GM19351 (cell line): ENCODE data around the gene USP15.

Source experiments
- ATAC-seq: cut with Tn5 transposase; IDR thresholded peaks from one replicate; pipeline ENCODE4 v1.9.1; 2021; ENCODE audit warnings: mild to moderate bottlenecking, moderate library complexity; ENCODE audit not compliant: unreplicated experiment

The USP15 gene

DNA sequence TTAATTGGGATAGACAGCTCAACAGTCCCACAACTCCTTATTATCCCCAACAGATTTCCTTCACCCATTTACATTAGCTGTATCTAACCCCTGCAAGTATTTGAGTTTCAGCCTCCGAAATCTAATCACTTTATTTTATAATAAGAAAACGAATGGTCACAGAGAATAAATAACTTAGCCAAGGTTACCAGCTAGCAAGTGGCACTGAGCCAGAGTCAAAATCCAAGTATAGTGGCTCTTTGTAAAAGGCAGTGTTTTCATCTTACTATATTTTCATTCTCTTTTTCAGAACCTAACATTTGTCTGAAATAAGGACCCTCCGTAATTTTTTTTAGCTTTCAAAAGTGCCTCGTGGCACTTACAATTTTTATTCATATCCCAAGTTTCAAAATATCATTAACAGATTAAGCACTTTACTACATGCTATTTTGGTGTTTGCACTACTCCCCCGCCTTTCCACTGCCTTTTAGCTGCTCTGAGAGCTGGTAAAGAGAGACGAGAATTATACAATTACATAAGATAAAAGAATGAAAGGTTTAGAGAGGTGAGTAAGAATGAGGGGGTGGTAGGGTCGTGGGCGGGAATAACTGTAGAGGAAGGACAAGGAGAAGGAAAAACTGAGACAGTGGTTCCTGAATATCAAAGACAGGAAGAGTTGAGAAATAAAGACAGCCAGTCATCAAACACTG is 3.7 kb upstream of the USP15 start:
- ATAC-seq = no peak

DNA sequence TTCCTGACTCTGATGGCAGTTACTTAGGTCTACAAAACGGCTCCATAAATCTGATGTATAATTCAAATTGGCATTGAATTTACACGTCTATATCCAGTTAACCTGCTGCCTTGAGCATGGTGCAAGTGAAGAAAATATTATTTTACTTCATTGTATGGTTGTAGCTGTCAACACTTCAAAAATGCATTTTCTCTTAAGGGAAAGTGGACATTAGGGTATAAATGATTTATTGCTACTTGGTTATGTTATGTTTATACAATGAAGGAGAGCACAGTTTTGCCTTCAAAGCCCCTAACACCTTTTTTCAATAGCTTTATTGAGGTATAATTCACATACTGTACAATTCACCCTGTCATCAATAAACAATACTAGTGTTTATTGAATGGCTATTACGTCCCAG is 2.0 kb upstream of the USP15 start:
- ATAC-seq = no peak

DNA sequence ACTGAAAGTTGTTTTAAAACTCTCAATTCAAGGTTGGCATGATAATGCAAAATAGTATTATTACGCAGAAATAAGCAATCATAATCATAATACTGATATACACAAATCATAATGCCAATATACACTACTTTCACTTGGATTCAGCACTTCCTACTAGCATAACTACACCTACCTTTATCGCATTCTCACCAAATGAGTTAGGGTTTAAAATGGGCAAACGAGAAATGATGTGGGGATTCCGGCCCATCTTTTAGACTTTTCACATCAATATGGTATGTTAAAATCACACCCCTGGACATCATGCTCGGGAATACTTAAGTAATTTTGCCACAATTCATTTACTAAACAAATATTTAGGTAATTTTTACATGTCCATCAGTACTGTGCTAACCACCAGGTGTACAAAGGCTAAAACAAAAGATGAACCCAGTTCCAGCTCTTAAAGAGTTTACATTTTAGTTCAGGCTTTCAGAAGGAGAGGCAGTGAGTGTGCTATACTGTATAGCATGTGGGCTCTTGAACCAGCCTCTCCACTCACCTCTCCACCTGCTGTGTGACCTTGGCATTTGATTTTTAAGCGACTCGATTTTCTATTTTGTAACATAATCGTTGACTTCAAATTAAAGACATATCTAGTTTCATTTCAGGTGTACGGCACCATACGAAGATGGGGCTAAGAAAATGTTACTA is 1.1 kb upstream of the USP15 start:
- ATAC-seq = peak; percentile 15

DNA sequence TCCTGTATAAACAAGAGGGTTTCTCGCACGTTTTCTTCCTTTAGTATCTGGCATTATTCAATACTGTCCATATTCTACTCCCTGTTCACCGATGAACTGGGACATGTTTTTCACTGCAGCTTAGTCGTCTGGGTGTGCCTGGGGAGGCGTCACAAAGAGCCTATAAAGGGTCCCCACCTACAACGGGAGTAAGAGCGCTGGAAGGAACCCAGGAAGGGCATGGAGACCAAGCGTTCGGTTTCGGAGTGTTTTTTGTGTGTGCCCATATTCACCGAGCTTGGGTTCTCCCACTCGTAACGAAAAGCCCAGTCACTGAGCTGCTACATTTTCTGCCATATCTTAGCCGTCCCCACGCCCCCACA is 592 bp upstream of the USP15 start:
- peak; percentile 21 for ATAC-seq

DNA sequence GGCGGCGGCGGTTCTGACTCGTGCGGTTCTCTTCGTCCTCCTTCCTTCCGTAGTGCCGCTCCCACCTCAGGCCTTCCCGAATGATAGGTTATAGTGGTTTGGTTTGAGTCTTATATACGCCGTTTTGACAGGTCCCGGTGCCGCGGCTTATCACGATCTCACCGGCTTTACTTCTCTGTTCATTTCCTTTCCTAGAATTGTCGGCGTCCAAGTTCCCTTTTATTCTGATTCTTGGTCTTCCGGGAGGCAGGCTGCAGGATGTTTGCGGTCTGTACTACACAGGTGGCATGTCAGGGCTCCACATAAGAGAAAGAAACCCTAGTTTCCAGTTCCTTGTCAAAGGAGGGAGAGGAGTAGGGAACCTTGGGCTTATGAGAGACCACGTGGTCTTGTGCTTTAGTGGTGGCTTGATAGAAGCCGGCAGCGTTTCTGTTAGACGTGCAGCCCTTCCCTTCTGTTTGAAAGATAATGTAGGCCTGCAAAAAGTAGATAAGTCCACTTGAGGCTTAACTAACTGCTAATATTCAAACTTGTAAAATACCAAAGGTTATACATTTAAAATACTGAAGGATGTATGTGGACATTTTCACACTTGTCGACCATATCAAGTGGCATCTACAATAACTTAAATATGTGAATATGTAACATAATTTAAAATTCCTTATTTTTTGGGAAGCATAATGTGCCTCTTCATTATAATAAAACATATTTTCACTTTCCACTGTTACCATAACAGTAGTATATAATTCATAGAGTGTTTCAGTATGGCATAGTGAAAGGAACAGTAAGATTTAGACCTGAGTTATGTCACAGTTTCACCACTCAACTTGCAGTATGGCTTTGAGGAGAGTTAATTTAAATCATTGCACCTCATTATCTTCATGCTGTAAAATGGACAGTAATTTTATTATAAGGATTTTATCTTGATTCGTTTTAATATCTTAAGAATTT is 804 bp downstream of the USP15 start:
- peak; percentile 39 for ATAC-seq

DNA sequence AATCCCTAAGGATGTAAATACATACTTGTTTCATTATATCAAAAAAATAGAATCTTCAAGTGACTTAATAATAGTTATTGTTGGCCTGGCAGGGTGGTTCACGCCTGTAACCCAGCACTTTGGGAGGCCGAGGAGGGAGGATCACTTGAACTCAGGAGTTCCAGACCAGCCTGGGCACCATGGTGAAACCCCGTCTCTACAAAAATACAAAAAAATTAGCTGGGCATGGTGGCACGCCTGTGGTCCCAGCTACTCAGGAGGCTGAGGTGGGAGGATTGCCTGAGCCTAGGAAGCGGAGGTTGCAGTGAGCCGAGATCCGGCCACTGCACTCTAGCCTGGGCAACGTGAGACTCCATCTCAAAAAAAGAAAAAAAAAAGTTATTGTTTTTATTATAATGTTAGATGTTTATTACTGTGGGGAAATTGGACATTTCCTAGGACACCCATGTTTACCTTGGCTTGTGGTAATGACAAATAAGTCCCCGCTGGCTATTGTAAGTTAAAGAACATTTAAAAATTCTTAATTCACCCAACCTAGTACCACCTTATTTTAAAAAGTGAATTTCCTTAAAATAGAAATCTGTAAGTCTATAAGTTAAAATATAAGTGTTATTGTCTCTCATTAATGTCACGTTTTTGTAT is 1.8 kb downstream of the USP15 start:
- no peak for ATAC-seq

DNA sequence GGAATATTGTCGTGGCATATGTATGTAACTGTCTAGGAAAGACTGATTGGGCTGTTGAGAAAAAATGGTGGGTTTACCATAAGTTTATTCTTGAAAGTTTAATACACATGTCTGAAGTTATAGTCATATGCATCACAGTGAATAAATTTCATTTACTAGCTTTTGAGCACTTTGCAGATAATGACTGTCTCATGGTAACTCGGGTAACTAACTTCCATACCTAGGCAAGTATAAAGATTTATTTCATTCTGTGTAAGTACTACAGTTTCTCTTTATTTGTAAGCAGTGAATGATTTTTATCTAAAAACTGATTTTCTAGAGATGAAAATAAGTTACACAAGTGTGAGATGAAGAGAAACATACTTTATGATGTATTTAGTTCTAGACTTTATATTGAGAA is 3.0 kb downstream of the USP15 start:
- no peak for ATAC-seq

DNA sequence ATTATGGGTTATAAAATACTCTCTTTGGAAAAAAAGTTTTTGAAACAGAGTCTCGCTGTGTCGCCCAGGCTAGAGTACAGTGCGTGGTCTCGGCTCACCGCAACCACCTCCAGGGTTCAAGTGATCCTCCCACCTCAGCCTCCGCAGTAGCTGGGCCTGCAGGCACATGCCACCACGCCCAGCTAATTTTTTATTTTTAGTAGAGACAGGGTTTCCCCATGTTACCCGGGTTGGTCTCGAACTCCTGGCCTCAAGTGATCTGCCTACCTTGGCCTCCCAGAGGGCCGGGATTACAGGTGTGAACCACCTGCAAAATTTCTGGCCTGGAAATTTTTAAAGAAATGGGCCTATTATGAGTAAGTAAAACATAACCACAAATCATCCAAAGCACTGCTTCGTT is 3.8 kb downstream of the USP15 start:
- no peak for ATAC-seq

DNA sequence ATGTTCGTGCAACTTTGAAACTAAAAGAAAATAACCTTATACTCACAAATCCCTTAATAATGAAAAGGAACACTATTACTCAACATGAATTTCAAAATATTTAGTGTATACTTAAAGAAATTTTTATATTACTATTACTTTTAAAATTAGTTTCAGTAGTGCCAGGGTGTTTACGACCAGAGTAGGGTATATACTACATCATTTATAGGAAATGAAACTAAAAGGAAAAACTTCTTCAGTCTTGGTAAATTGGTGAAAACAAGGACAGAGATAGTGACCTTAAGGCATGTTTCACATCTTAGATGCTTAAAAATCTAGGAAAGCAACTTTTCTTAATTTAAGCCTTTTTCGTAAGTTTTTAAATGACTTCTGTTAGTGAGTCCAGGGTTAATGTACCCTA is 4.5 kb downstream of the USP15 start:
- ATAC-seq = no peak

DNA sequence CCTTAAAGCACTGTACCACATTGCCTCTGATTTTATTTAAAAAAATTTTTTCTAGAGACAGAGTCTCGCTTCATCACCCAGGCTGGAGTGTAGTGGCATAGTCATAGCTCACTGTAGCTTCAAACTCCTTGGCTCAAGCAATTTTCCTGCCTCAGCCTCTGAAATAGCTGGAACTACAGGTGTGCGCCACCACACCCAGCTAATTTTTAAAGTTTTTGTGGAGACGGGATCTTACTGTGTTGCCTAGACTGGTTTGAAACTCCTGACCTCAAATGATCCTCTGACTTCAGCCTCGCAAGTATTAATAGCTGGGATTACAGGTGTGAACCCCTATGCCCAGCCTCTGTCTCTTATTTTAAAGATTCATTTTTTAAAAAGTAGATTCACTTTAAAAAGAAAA is 5.3 kb downstream of the USP15 start:
- no peak for ATAC-seq

DNA sequence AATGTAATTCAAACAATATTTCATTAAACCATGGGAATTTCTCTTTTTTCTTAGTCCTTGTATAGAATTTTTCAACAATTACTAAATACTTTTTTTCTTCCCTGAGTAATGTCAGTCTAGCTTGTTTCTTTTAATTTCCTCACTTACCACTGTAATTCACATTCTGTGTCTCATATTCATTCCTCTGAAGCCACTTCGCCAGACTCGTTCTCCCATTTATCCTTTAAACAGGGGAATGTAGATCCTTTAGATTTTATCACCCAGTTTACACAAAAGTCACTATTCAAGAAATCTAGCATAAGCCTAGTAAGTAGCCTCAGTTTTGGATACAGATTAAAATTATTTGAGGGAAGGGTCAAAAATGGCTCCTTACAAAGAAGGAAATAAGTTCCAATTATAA is 6.8 kb downstream of the USP15 start:
- ATAC-seq = no peak

DNA sequence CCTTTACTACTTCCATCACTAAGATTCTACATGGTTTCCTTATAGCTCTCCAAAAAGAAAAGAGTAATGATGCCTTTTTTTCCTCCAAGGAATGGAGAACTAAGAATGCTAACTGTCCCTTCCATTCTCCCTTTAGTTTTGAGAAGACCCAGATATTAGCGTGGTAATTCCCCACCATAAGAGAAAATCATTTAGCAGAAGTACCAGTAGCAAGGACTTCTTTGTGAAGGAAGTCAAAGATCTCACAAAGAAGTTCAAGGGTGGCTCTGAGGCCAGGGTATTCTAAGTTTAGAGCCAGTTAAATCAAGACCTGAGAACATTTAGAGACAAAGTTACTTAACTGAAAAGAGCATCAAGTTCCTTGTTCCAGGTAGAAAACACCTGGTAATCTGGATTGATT is 7.3 kb downstream of the USP15 start:
- peak; percentile 41 for ATAC-seq

DNA sequence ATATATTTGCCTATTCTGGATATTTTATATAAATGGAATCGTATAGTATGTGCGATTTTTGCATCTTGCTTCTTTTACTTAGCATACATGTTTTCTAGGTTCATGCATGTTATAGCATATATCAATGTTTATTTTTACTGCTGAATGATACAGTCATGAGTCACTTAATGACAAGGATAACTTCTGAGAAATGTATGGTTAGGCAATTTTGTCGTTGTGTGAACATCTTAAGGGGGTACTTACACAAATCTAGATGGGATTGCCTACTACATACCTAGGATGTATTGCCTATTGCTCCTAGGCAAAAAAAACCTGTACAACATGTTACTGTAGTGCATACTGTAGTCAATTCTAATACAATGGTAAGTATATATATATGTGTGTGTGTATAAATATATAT is 8.8 kb downstream of the USP15 start:
- no peak for ATAC-seq

DNA sequence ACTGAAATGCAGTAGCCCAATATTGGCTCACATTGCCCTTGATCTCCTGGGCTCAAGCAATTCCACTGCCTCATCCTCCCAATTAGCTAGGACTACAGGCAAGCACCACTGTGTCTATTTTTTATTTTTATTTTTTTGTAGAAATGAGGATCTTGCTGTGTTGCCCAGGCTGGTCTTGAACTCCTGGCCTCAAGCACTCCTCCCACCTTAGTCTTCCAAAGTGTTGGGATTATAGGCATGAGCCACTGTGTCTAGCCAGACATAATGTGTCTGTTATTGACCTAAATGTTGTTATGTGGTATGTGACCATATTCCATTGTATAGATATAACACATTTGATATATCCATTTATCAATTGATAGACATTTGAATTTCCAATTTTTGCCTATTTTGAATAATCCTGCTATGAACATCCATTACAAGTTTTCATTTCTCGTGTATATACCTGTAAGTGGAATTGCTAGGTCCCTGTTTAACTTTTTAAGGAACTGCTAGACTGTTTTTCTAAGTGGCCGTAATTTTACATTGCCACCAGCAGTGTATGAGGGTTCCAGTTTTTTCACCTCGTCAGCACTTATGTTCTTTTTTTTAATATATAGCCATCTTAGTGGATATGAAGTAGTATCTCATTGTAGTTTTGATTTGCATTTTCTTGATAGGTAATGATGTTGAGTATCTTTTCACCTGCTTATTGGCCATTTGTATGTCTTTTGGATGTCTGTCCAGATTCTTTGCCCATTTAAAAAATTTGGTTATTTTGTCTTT is 9.4 kb downstream of the USP15 start:
- ATAC-seq = no peak

DNA sequence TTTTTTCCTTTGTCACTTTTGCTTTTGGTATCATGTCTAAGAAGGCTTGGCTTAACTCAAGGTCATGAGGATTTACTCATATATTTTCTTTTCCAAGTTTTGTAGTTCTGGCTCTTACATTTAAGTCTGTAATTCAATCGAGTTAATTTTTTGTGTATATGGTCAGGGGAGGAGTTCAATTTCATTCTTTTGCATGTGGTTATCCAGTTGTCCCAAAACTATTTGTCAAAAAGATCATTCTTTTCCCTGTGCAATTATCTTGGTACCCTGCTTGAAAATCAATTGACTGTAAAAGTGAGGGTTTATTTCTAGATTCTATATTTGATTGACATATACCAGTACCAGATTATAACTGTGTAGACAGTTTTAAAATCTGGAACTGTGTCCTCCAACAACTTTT is 10.2 kb downstream of the USP15 start:
- ATAC-seq = no peak

DNA sequence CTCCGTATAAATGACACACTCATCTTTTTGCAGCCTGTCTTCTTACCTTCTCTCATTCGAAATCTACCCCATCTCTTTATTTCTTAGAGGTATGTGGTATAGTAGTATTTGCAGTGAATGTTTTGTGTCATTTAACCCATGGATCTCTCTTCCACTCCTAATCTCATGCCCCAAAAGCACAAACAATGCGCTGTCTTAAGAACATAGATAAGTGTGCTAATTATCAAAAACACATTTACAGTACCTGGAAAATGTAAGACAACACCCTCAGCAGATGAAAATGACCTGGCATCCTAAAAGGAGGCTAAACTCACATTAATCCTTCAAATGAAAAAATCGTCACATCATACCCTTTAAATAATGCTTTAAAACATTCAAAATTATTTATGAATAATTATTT is 10.7 kb downstream of the USP15 start:
- ATAC-seq = no peak

DNA sequence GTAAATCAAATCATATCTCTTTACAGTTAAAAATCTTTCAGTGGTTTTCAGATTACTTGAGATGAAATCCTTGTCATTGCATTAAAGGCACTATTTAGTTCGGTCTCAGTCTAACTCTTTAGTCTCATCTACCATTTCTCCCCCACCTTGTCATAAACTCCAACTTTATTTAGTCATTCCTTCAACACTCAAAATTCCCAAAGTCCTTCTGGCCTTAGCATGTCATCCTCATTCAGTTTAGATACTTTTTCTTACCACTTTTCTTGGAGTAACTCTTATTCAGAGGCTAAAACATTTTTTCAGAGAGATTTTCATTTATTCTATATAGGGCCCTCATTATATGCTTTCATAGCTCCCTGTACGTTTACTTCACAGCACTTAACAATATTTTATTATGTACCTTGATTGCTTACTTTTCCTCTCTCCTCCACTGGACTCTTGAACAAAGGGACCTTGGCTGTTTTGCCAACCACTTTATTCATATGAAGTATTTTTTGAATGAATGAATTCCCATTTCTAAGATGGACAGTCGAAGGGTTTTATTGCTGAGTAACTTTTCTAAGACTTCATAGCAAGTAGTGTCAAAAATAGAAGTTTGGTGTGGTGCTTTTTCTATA is 12.8 kb downstream of the USP15 start:
- no peak for ATAC-seq

DNA sequence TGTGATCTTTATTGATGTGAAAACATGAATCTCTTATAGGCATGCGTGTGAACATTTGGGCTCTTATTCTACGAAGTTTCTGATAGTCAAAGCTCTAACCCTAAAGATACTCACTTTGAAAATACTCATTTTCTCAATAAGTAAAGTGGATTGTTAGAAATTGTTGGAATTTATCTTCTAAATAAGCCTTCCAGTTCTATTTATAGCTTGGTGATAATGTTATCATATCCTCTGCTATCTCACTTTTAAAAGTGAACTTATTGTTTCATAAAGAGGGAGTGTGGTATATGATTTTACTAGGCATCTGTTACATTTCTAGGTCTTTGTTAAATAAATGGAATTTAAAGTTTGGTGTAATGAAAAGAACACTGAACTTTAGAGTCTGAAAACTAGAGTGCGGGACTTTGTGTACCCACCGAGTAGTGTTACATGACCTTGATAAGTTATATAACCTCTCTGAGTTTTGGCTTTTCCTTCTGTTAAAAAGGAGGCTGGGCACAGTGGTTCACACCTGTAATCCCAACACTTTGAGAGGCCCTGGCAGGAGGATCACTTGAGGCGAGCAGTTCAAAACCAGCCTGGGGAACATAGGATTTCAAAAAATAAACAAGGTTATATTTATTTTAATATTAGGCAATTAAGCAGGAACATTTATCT is 13.6 kb downstream of the USP15 start:
- no peak for ATAC-seq

DNA sequence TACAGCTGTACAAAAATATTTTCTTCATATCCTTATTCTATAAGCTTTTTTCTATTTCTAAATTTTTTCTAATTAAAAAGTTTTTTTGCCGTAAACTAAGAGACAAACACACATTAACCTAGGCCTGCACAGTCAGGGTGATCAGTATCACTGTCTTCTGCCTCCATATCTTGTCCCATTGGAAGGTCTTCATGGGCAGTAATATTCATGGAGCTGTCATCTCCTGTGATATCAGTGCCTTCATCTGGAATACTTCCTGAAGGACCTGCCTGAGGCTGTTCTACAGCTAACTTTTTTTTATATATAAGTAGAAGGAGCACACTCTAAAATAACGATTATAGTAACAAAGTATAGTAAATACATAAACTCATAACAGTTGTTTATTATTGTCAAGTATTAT is 17.8 kb downstream of the USP15 start:
- ATAC-seq = no peak

DNA sequence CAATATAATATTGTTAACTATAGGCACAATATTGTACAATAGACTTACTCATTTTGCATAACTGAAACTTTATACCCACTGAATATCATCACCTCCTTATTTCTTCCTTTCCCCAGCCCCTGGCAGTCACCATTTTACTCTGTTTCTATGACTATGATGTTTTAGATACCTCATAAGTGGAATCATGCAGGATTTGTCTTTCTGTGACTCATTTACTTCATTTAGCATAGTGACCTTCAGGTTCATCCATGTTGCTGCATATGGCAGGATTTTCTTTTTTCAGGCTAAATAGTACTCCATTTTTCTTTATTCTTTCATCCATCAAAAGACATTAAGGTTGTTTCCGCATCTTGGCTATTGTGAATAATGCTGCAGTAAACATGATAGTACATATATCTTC is 18.9 kb downstream of the USP15 start:
- no peak for ATAC-seq
